ENCODE data around the gene TPST2. TPM values are rescaled to one million over a fixed set of nuclear protein-coding genes. Genes with fewer than 3 reads are reported as not detected.
A peak's percentile ranks its signal among the peaks of the same experiment; 100 is the strongest.
"Not testable (repeated sequence)": the region's sequence is repeated elsewhere in the genome, so short reads cannot be mapped to it uniquely, and the experiment has no call there.

Gene TPST2
- total RNA-seq, result 27.4 and 37.4 TPM in 2 replicates

- peak; percentile 31 for DNase-seq (ENCODE audit: low read depth)
These were observed at the start of gene TPST2 for GRCh38 chr22:26589845-26590736. Gene TPST2, minus strand, starts transcription at chr22:26590132. Its CDS starts 48,502 bp downstream, at chr22:26541630.

- DNase-seq (ENCODE audit: low read depth), result no peak
These were observed 46.4 kb upstream of the TPST2 start for GRCh38 chr22:26636296-26636695.

GRCh38 chr22:26635117-26635516 is 45.2 kb upstream of the TPST2 start:
- no peak for DNase-seq (ENCODE audit: low read depth)

GRCh38 chr22:26634189-26634588 is 44.3 kb upstream of the TPST2 start:
- DNase-seq (ENCODE audit: low read depth), result no peak

- DNase-seq (ENCODE audit: low read depth), result no peak
These were observed 42.7 kb upstream of the TPST2 start for GRCh38 chr22:26632422-26633155.

GRCh38 chr22:26631282-26631681 is 41.4 kb upstream of the TPST2 start:
- no peak for DNase-seq (ENCODE audit: low read depth)

- no peak for DNase-seq (ENCODE audit: low read depth)
These were observed 40.2 kb upstream of the TPST2 start for GRCh38 chr22:26629988-26630761.

GRCh38 chr22:26624803-26625202 is 34.9 kb upstream of the TPST2 start:
- DNase-seq (ENCODE audit: low read depth), result no peak

GRCh38 chr22:26623984-26624383 is 34.1 kb upstream of the TPST2 start:
- DNase-seq (ENCODE audit: low read depth), result no peak

GRCh38 chr22:26621663-26622062 is 31.7 kb upstream of the TPST2 start, which contains the start of gene CRYBA4:
Gene CRYBA4, plus strand, starts transcription at chr22:26621963. Its CDS starts 634 bp downstream, at chr22:26622597.
- no peak for DNase-seq (ENCODE audit: low read depth)

GRCh38 chr22:26620197-26620596 is 30.3 kb upstream of the TPST2 start:
- no peak for DNase-seq (ENCODE audit: low read depth)

GRCh38 chr22:26619510-26619909 is 29.6 kb upstream of the TPST2 start:
- no peak for DNase-seq (ENCODE audit: low read depth)

GRCh38 chr22:26618455-26618854 is 28.5 kb upstream of the TPST2 start:
- DNase-seq (ENCODE audit: low read depth), result no peak

- no peak for DNase-seq (ENCODE audit: low read depth)
These were observed 27.6 kb upstream of the TPST2 start, which contains the start of gene CRYBB1 for GRCh38 chr22:26617271-26618199. Gene CRYBB1, minus strand, starts transcription at chr22:26618027. Its CDS starts 1,708 bp downstream, at chr22:26616319.

GRCh38 chr22:26616650-26617049 is 26.7 kb upstream of the TPST2 start:
- DNase-seq (ENCODE audit: low read depth), result no peak

- no peak for DNase-seq (ENCODE audit: low read depth)
These were observed 26.0 kb upstream of the TPST2 start for GRCh38 chr22:26615830-26616435.

GRCh38 chr22:26615149-26615548 is 25.2 kb upstream of the TPST2 start:
- DNase-seq (ENCODE audit: low read depth), result no peak

- no peak for DNase-seq (ENCODE audit: low read depth)
These were observed 24.4 kb upstream of the TPST2 start for GRCh38 chr22:26614322-26614721.

GRCh38 chr22:26613753-26614152 is 23.8 kb upstream of the TPST2 start:
- DNase-seq (ENCODE audit: low read depth), result not testable (repeated sequence)

- no peak for DNase-seq (ENCODE audit: low read depth)
These were observed 22.7 kb upstream of the TPST2 start for GRCh38 chr22:26612652-26613051.
